ENCODE results near the gene C14orf93. TPM values are rescaled to one million over a fixed set of nuclear protein-coding genes. Genes with fewer than 3 reads are reported as not detected.
A peak's percentile ranks its signal among the peaks of the same experiment; 100 is the strongest.
"Not testable (repeated sequence)": the region's sequence is repeated elsewhere in the genome, so short reads cannot be mapped to it uniquely, and the experiment has no call there.

Gene C14orf93
- total RNA-seq, 4 donors from 2014 or later = 3.4 to 12.7 (median 8.8) TPM

GRCh38 chr14:22966783-22967269 lies 43.1 kb downstream of the C14orf93 start:
- Histone ChIP-seq H3K4me1 (no peaks in the 10 kb centered on the region), H3K36me3 (peaks cover 0 to 22% (median 0%) of the 10 kb centered on the region in 3 donors), H3K27ac (no peak overlapping the region), H3K4me3 (no peak overlapping the region), H3K27me3 (no peaks in the 10 kb centered on the region), H3K9me3 (no peaks in the 10 kb centered on the region)
- intact Hi-C loops (cut with DNase I) = no loop called here
- TF ChIP-seq CTCF (IDR thresholded peaks at IDR 0.05) (no peak), POLR2A (IDR thresholded peaks at IDR 0.05) (no peak)
- WGBS, 2 donors = 47 to 61% methylated on average over 4 of the region's 4 CpGs
- no peak for DNase-seq

GRCh38 chr14:22965916-22966782 lies 43.8 kb downstream of the C14orf93 start:
- H3K27ac ChIP-seq; DNase-seq; H3K27me3 ChIP-seq; H3K4me3 ChIP-seq; H3K9me3 ChIP-seq; H3K4me1 ChIP-seq; intact Hi-C loops (cut with DNase I): not testable (repeated sequence)
- WGBS, 2 donors = 61 to 63% methylated on average over 13 to 15 of the region's 15 CpGs
- peaks cover 0 to 17% (median 0%) of the 10 kb centered on the region in 3 donors for H3K36me3 ChIP-seq

- Histone ChIP-seq H3K9me3 (no peaks in the 10 kb centered on the region), H3K4me1 (peaks cover 0 to 7% (median 0%) of the 10 kb centered on the region in 3 donors), H3K36me3 (no peaks in the 10 kb centered on the region), H3K4me3 (no peak overlapping the region), H3K27ac (no peak overlapping the region), H3K27me3 (no peaks in the 10 kb centered on the region)
- TF ChIP-seq POLR2A (IDR thresholded peaks at IDR 0.05) = no peak
- TF ChIP-seq CTCF (IDR thresholded peaks at IDR 0.05) = no peak
- intact Hi-C loops (cut with DNase I) = no loop called here
- WGBS, 2 donors = 91 to 94% methylated on average over 6 of the region's 6 CpGs
- no peak for DNase-seq
Observed at GRCh38 chr14:22962061-22962676, 47.8 kb downstream of the C14orf93 start.

- Histone ChIP-seq H3K4me1 (peaks cover 6 to 34% (median 11%) of the 10 kb centered on the region in 3 donors), H3K4me3 (peak overlapping the region; percentile 53 to 82 (median 71)), H3K9me3 (no peaks in the 10 kb centered on the region), H3K27ac (peak overlapping the region; percentile 94 to 98 (median 96)), H3K27me3 (no peaks in the 10 kb centered on the region), H3K36me3 (peaks cover 0 to 26% (median 0%) of the 10 kb centered on the region in 3 donors)
- intact Hi-C loops (cut with DNase I) = no loop called here
- DNase-seq = no peak
- TF ChIP-seq CTCF (IDR thresholded peaks at IDR 0.05) (no peak), POLR2A (IDR thresholded peaks at IDR 0.05) (no peak)
- WGBS, 2 donors = 17 to 18% methylated on average over 19 of the region's 19 CpGs
Observed at GRCh38 chr14:22955702-22956569, 54.0 kb downstream of the C14orf93 start.

- no peak for TF ChIP-seq CTCF (IDR thresholded peaks at IDR 0.05)
- no peak for TF ChIP-seq POLR2A (IDR thresholded peaks at IDR 0.05)
- Histone ChIP-seq H3K4me1 (peaks cover 6 to 30% (median 11%) of the 10 kb centered on the region in 3 donors), H3K27ac (no peak overlapping the region), H3K27me3 (no peaks in the 10 kb centered on the region), H3K4me3 (no peak overlapping the region), H3K9me3 (no peaks in the 10 kb centered on the region), H3K36me3 (peaks cover 0 to 60% (median 4%) of the 10 kb centered on the region in 3 donors)
- 87 to 100% methylated on average over 1 of the region's 1 CpG for WGBS, 2 donors
- intact Hi-C loops (cut with DNase I) = no loop called here
- DNase-seq = no peak
Observed at GRCh38 chr14:22952418-22952817, 57.5 kb downstream of the C14orf93 start.

GRCh38 chr14:22951795-22952194 lies 58.1 kb downstream of the C14orf93 start:
- H3K4me3 ChIP-seq; H3K27ac ChIP-seq; H3K27me3 ChIP-seq; intact Hi-C loops (cut with DNase I); DNase-seq; H3K9me3 ChIP-seq: not testable (repeated sequence)
- WGBS, 2 donors = 91 to 92% methylated on average over 8 of the region's 8 CpGs
- Histone ChIP-seq H3K36me3 (peaks cover 0 to 66% (median 10%) of the 10 kb centered on the region in 3 donors), H3K4me1 (peaks cover 6 to 26% (median 11%) of the 10 kb centered on the region in 3 donors)

Measured in esophagus squamous epithelium (tissue), 5 donors.